Measurements from ENCODE around the gene FAM193A. TPM values are rescaled to one million over a fixed set of nuclear protein-coding genes. Genes with fewer than 3 reads are reported as not detected.

The FAM193A gene
- 10 to 100 TPM; 36.2 to 36.5 TPM for total RNA-seq

GRCh38 chr4:2536193-2537010, at the start of gene FAM193A:
Gene FAM193A (plus strand): TSS chr4:2536647. CDS start chr4:2536916, 269 bp downstream.
- H3K36me3 Mint-ChIP-seq (ENCODE audit: insufficient read depth in 2 of 2): peaks cover 1% of the 10 kb centered on the region in 2 donors
- H3K4me3 Mint-ChIP-seq: peak within 1 kb of the TSS; percentile 94 to 95
- ATAC-seq (replicated peaks in 1 of 2): peak; percentile 93
- no peaks in the 10 kb centered on the region for H3K9me3 Mint-ChIP-seq
- DNase-seq: peak; percentile 99 to 100
- peaks cover 25% of the 10 kb centered on the region for H3K4me1 Mint-ChIP-seq (ENCODE audit: low read depth)
- H3K27ac Mint-ChIP-seq: peak within 1 kb of the TSS; percentile 86
- no peaks in the 10 kb centered on the region for H3K27me3 Mint-ChIP-seq (ENCODE audit: low read depth)

- ATAC-seq (replicated peaks in 1 of 2): no peak
- Mint-ChIP-seq H3K36me3 (ENCODE audit: insufficient read depth in 2 of 2) (peaks cover 5 to 21% of the 10 kb centered on the region in 2 donors), H3K9me3 (peaks cover 0 to 1% of the 10 kb centered on the region in 2 donors), H3K4me3 (peak overlapping the region in 1 of 2 donors; percentile 4), H3K4me1 (ENCODE audit: low read depth) (peaks cover 79% of the 10 kb centered on the region), H3K27ac (peak overlapping the region; percentile 25), H3K27me3 (ENCODE audit: low read depth) (no peaks in the 10 kb centered on the region)
- DNase-seq: no peak
Measured at GRCh38 chr4:2486981-2487380, 49.5 kb upstream of the FAM193A start.

- Mint-ChIP-seq H3K27ac (peak overlapping the region; percentile 76), H3K36me3 (ENCODE audit: insufficient read depth in 2 of 2) (peaks cover 5 to 22% of the 10 kb centered on the region in 2 donors), H3K4me1 (ENCODE audit: low read depth) (peaks cover 73% of the 10 kb centered on the region), H3K4me3 (peak overlapping the region; percentile 17 to 22), H3K27me3 (ENCODE audit: low read depth) (no peaks in the 10 kb centered on the region), H3K9me3 (peaks cover 0 to 1% of the 10 kb centered on the region in 2 donors)
- ATAC-seq (replicated peaks in 1 of 2) (peak; percentile 45 to 49), DNase-seq (no peak)
Measured at GRCh38 chr4:2487632-2488031, 48.8 kb upstream of the FAM193A start.

DNA sequence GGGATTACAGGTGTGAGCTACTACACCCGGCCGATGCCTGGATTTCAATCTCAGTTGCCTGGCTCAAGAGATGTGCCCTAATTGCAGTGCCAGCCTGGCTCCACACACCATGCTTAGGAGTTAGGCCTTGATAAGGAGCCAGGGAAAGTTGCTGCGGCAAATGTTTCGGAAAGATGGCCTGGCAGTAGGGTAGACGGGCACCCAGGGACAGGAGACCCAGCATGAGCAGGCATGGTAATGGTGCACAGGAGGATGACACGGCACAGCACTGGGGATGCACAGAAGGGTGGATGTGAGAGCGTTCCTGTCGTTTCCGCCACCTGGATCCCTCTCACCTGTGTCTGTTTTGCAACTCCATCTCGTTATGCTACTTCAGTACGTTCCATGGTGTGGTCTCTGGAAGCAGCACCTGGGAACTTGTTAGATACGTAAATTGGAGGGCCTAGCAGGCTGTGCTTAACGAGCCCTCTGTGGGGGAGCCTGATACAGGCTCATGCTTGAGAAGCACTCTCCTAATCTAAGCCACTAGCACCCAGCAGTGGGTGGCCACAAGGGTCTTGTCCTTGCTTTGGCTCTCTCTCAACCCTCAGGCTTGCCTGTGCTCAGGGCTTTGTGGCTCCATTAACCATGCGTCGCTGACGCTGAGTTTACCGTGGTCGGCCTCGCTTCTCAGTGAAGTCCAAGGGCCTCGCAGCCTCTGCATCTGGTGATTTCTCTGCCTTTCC, 47.2 kb upstream of the FAM193A start:
- ATAC-seq (replicated peaks in 1 of 2) (no peak), DNase-seq (no peak)
- Mint-ChIP-seq H3K36me3 (ENCODE audit: insufficient read depth in 2 of 2) (peaks cover 12 to 25% of the 10 kb centered on the region in 2 donors), H3K27ac (peak overlapping the region; percentile 98), H3K4me3 (peak overlapping the region in 1 of 2 donors; percentile 39), H3K9me3 (peaks cover 0 to 1% of the 10 kb centered on the region in 2 donors), H3K4me1 (ENCODE audit: low read depth) (peaks cover 60% of the 10 kb centered on the region), H3K27me3 (ENCODE audit: low read depth) (no peaks in the 10 kb centered on the region)

DNA sequence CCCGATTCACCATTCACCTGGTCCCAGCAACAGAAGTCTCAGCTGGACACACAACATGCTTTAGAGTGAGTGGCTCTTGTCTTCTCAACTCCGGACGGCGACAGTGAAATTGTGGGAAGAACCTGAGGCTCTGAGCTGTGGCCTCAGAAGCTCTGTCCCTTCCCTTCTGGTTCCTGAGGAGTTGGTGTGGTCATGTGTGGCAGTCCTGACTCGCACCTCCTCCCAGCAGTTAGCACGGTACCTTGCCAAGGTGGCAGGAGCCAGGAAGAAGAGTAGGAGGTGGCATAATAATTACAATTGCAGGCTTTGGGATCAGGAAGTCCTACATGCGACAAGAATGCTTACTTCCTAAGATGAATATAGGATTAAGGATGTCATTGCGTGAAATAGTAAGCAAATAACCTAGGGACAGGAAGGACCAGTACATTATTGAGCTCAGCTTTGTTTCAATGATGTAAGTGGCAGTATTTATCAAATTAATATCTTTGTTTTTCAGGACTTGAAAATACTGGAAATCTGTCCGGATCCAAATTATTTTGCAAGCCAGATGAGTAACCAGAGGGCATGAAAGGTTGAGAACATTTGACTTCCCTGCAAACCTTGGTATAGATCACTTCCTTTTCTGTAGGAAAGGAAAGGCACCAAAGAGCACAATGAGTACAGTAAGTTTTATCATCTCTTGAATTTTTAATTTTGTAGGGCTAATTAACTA, 46.5 kb upstream of the FAM193A start:
- peaks cover 12 to 25% of the 10 kb centered on the region in 2 donors for H3K36me3 Mint-ChIP-seq (ENCODE audit: insufficient read depth in 2 of 2)
- H3K4me3 Mint-ChIP-seq: peak overlapping the region; percentile 39 to 66
- H3K9me3 Mint-ChIP-seq: peaks cover 0 to 1% of the 10 kb centered on the region in 2 donors
- H3K4me1 Mint-ChIP-seq (ENCODE audit: low read depth): peaks cover 52% of the 10 kb centered on the region
- no peak for DNase-seq
- H3K27me3 Mint-ChIP-seq (ENCODE audit: low read depth): no peaks in the 10 kb centered on the region
- ATAC-seq (replicated peaks in 1 of 2): no peak
- peak overlapping the region; percentile 98 for H3K27ac Mint-ChIP-seq

GRCh38 chr4:2492970-2493369, 43.5 kb upstream of the FAM193A start:
- H3K36me3 Mint-ChIP-seq (ENCODE audit: insufficient read depth in 2 of 2): peaks cover 15 to 34% of the 10 kb centered on the region in 2 donors
- peak overlapping the region; percentile 81 for H3K27ac Mint-ChIP-seq
- no peak for DNase-seq
- H3K9me3 Mint-ChIP-seq: peaks cover 0 to 1% of the 10 kb centered on the region in 2 donors
- no peaks in the 10 kb centered on the region for H3K27me3 Mint-ChIP-seq (ENCODE audit: low read depth)
- H3K4me1 Mint-ChIP-seq (ENCODE audit: low read depth): peaks cover 24% of the 10 kb centered on the region
- no peak for ATAC-seq (replicated peaks in 1 of 2)
- no peak overlapping the region for H3K4me3 Mint-ChIP-seq

DNA sequence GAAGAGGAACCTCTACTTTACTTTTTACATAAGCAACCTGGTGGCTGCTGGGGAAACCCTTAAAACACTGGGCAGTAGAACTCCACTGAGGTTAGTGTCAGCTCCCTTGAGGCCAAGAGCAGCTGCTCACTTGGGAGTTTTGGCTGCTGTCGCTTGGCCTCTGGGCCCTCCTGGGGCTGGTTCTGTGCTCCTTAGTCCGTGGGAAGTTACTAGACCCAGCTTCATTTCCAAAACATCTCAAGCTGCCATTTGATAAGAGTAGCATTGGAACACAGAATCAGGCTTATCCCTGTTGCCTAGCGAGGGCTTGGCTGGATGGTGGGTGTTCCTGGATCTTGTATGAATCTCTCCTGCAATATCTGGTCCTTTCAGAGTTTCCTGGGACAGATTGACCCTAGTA, 41.5 kb upstream of the FAM193A start:
- H3K27ac Mint-ChIP-seq: no peak overlapping the region
- H3K27me3 Mint-ChIP-seq (ENCODE audit: low read depth): no peaks in the 10 kb centered on the region
- DNase-seq (no peak), ATAC-seq (replicated peaks in 1 of 2) (no peak)
- H3K36me3 Mint-ChIP-seq (ENCODE audit: insufficient read depth in 2 of 2): peaks cover 13 to 35% of the 10 kb centered on the region in 2 donors
- H3K4me1 Mint-ChIP-seq (ENCODE audit: low read depth): peaks cover 13% of the 10 kb centered on the region
- H3K4me3 Mint-ChIP-seq: no peak overlapping the region
- peaks cover 0 to 1% of the 10 kb centered on the region in 2 donors for H3K9me3 Mint-ChIP-seq

GRCh38 chr4:2497324-2497723, 39.1 kb upstream of the FAM193A start:
- no peaks in the 10 kb centered on the region for H3K27me3 Mint-ChIP-seq (ENCODE audit: low read depth)
- H3K36me3 Mint-ChIP-seq (ENCODE audit: insufficient read depth in 2 of 2): peaks cover 18 to 30% of the 10 kb centered on the region in 2 donors
- peak overlapping the region; percentile 55 for H3K27ac Mint-ChIP-seq
- H3K9me3 Mint-ChIP-seq: no peaks in the 10 kb centered on the region
- H3K4me3 Mint-ChIP-seq: no peak overlapping the region
- peaks cover 11% of the 10 kb centered on the region for H3K4me1 Mint-ChIP-seq (ENCODE audit: low read depth)
- DNase-seq (no peak), ATAC-seq (replicated peaks in 1 of 2) (no peak)

GRCh38 chr4:2497931-2498330, 38.5 kb upstream of the FAM193A start:
- no peaks in the 10 kb centered on the region for H3K27me3 Mint-ChIP-seq (ENCODE audit: low read depth)
- H3K36me3 Mint-ChIP-seq (ENCODE audit: insufficient read depth in 2 of 2): peaks cover 15 to 25% of the 10 kb centered on the region in 2 donors
- H3K4me1 Mint-ChIP-seq (ENCODE audit: low read depth): peaks cover 11% of the 10 kb centered on the region
- ATAC-seq (replicated peaks in 1 of 2) (no peak), DNase-seq (no peak)
- peak overlapping the region; percentile 28 for H3K27ac Mint-ChIP-seq
- no peaks in the 10 kb centered on the region for H3K9me3 Mint-ChIP-seq
- H3K4me3 Mint-ChIP-seq: no peak overlapping the region

- Mint-ChIP-seq H3K4me3 (no peak overlapping the region), H3K36me3 (ENCODE audit: insufficient read depth in 2 of 2) (peaks cover 11 to 30% of the 10 kb centered on the region in 2 donors), H3K27me3 (ENCODE audit: low read depth) (no peaks in the 10 kb centered on the region), H3K27ac (peak overlapping the region; percentile 79), H3K9me3 (no peaks in the 10 kb centered on the region), H3K4me1 (ENCODE audit: low read depth) (peaks cover 11% of the 10 kb centered on the region)
- peak; percentile 80 to 87 for ATAC-seq (replicated peaks in 1 of 2)
- peak in 1 of 2 donors; percentile 21 for DNase-seq
Measured at GRCh38 chr4:2500547-2500946, 35.9 kb upstream of the FAM193A start.

DNA sequence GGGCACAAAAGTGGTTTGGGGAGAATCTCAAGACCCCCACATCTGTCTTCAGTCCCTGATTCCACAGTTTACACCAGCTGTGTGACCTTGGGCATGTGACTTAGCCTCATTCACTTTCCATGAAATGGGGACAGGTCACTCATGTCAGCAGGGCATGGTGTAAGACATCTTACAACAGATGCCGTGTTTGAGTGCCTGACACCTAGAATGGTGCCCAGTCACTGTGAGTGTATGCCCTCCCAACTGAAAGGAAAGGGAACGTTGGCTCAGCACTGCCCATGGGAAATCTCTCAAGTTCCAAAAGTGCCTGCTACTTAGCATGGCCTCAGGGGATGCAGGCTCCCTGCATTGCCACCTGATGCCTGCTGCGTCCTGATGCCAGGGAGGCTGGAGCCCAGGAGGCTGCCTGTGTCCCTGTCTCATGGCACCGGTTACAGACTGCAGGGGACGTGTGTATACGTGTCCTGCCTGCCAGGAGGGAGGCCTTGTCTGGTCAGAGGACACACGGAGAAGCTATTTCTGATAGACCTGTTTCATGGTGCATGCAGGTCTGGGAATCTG, 35.3 kb upstream of the FAM193A start:
- Mint-ChIP-seq H3K36me3 (ENCODE audit: insufficient read depth in 2 of 2) (peaks cover 11 to 28% of the 10 kb centered on the region in 2 donors), H3K4me1 (ENCODE audit: low read depth) (peaks cover 11% of the 10 kb centered on the region), H3K9me3 (no peaks in the 10 kb centered on the region), H3K27me3 (ENCODE audit: low read depth) (no peaks in the 10 kb centered on the region), H3K4me3 (no peak overlapping the region), H3K27ac (peak overlapping the region; percentile 13)
- DNase-seq (no peak), ATAC-seq (replicated peaks in 1 of 2) (no peak)

DNA sequence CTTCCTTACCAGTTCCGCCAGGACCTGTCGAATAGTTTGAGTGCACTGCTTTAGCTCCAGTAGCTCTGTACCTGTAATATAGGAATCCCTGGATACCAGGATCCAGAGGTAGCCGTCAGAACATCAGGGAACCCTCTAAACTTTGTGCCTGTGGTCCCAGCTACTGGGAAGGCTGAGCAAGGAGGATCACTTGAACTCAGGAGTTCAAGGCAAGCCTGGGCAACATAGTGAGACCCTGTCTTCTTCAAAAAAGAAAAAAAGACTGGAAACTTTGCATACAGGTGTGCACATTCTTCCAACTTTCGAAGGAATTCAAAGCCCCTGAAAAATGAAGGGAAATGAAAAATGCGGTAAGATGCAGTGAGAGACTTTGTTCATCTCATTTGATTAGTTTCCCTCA, 32.6 kb upstream of the FAM193A start:
- peak overlapping the region; percentile 85 for H3K27ac Mint-ChIP-seq
- no peak for DNase-seq
- H3K36me3 Mint-ChIP-seq (ENCODE audit: insufficient read depth in 2 of 2): peaks cover 10 to 26% of the 10 kb centered on the region in 2 donors
- no peak for ATAC-seq (replicated peaks in 1 of 2)
- no peak overlapping the region for H3K4me3 Mint-ChIP-seq
- no peaks in the 10 kb centered on the region for H3K9me3 Mint-ChIP-seq
- no peaks in the 10 kb centered on the region for H3K27me3 Mint-ChIP-seq (ENCODE audit: low read depth)
- peaks cover 18% of the 10 kb centered on the region for H3K4me1 Mint-ChIP-seq (ENCODE audit: low read depth)

Measured in activated T-cell treated with anti-CD3 and anti-CD28 coated beads, Interleukin-2, amount 50 U/mL, for 72 hours (primary cell).